T-cell (primary cell): Measurements from ENCODE around the gene OSBPL10. TPM values are rescaled to one million over a fixed set of nuclear protein-coding genes. Genes with fewer than 3 reads are reported as not detected.
"Not testable (repeated sequence)": the region's sequence is repeated elsewhere in the genome, so short reads cannot be mapped to it uniquely, and the experiment has no call there.

Source experiments
- ATAC-seq, 4 experiments: fragments of 200-7000 bp in 3 of 4; fragments of 150-1000 bp in 1 of 4; cut with Tn5 transposase; replicated peaks in 1 of 4; 1 replicate in 3 of 4; 2 replicates in 1 of 4; pipeline ENCODE4 v1.10.0; 2021; ENCODE audit warnings: moderate library complexity in 3 of 4, mild to moderate bottlenecking in 2 of 4, moderate number of reproducible peaks in 1 of 4
- CTCF ChIA-PET, 2 donors: fragments of 300-600 bp; sonication (Branson Sonifier 250); formaldehyde crosslinking; loops; one replicate each; lab custom pipeline; 2022; ENCODE audit warnings: antibody characterized with exemption in 2 of 2; lab: Charles Lee
- POLR2A ChIA-PET, 2 donors: fragments of 300-600 bp; sonication (Branson Sonifier 250); formaldehyde crosslinking; loops; one replicate each; lab custom pipeline; 2022; ENCODE audit warnings: antibody characterized with exemption in 2 of 2; lab: Charles Lee
- DNase-seq, 35 experiments: peaks; one replicate each; pipeline versions ENCODE4 v3.0.0 to v3.0.0-alpha.2; 2013 to 2023
- H3K27ac ChIP-seq: one replicate; pipeline ENCODE4 v1.5.1; 2013; ENCODE audit warnings: low read length
- H3K27me3 ChIP-seq, 2 experiments: replicated peaks in 1 of 2; 1 replicate in 1 of 2; 2 replicates in 1 of 2; pipeline versions ENCODE4 v1.6.1 to v1.7.0; 2013; ENCODE audit warnings: low read length in 1 of 2, mixed read lengths in 1 of 2; ENCODE audit not compliant: control insufficient read depth in 2 of 2, insufficient read depth in 2 of 2; ENCODE audit errors: extremely low read depth in 1 of 2
- H3K36me3 ChIP-seq, 2 donors: 1 replicate in 1 of 2; 2 replicates in 1 of 2; pipeline versions ENCODE4 v1.6.1 to v1.7.0; 2013; ENCODE audit warnings: low read length in 1 of 2; ENCODE audit not compliant: control insufficient read depth in 2 of 2, insufficient read depth in 1 of 2; ENCODE audit errors: extremely low read depth in 1 of 2
- H3K4me1 ChIP-seq, 2 experiments: 1 replicate in 1 of 2; 2 replicates in 1 of 2; pipeline versions ENCODE4 v1.6.1 to v1.7.0; 2013; ENCODE audit warnings: low read length in 2 of 2, mixed read lengths in 1 of 2; ENCODE audit not compliant: insufficient read depth in 2 of 2, control insufficient read depth in 1 of 2; ENCODE audit errors: extremely low read depth in 1 of 2
- H3K4me3 ChIP-seq, 2 donors: 1 replicate in 1 of 2; 2 replicates in 1 of 2; pipeline versions ENCODE4 v1.5.1 to v1.7.0; 2013; ENCODE audit warnings: mild to moderate bottlenecking in 2 of 2, low read length in 1 of 2, moderate library complexity in 1 of 2; ENCODE audit not compliant: control insufficient read depth in 1 of 2; ENCODE audit errors: extremely low read depth in 1 of 2
- H3K9me3 ChIP-seq: 2 replicates; pipeline ENCODE4 v1.7.0; 2013
- H3K27ac Mint-ChIP-seq, 2 donors: one replicate each; pipeline ENCODE4 v1.8.0; 2020 to 2021; ENCODE audit warnings: mild to moderate bottlenecking in 2 of 2, mixed read lengths in 2 of 2
- H3K27me3 Mint-ChIP-seq, 2 donors: one replicate each; pipeline ENCODE4 v1.8.0; 2021 to 2022; ENCODE audit warnings: mixed read lengths in 2 of 2
- H3K36me3 Mint-ChIP-seq: one replicate; pipeline ENCODE4 v1.8.0; 2021; ENCODE audit warnings: mixed read lengths
- H3K4me1 Mint-ChIP-seq, 3 donors: one replicate each; pipeline ENCODE4 v1.8.0; 2020 to 2022; ENCODE audit warnings: mixed read lengths in 3 of 3, mild to moderate bottlenecking in 1 of 3
- H3K4me3 Mint-ChIP-seq, 3 donors: one replicate each; pipeline ENCODE4 v1.8.0; 2020 to 2022; ENCODE audit warnings: mild to moderate bottlenecking in 3 of 3, mixed read lengths in 3 of 3, moderate library complexity in 3 of 3
- H3K9me3 Mint-ChIP-seq, 3 donors: one replicate each; pipeline ENCODE4 v1.8.0; 2020 to 2022; ENCODE audit warnings: mixed read lengths in 3 of 3
- WGBS: methylation state at CpG from one replicate; pipeline ENCODE4 v1.1.5; 2013; ENCODE audit warnings: missing lambda C conversion rate; ENCODE audit not compliant: insufficient coverage; 5-methylcytosine and 5-hydroxymethylcytosine counted together
- total RNA-seq, 35 experiments: library from RNA in 6 of 35; stranded (reverse) in 6 of 35; fragments of 120-200 nt in 1 of 35; gene quantifications; one replicate each; pipeline versions ENCODE4 v1.2.1 to v1.2.4 and lab custom pipeline; 2013 to 2026

Gene OSBPL10
- total RNA-seq, 5 donors from 2014 or later (not counting 1 experiment from before 2014, with no cell fraction given) = 0.77 to 10.4 (median 2.1) TPM

- Mint-ChIP-seq H3K9me3 (no peaks in the 10 kb centered on the region), H3K36me3 (no peaks in the 10 kb centered on the region), H3K4me1 (no peaks in the 10 kb centered on the region), H3K27me3 (no peaks in the 10 kb centered on the region), H3K27ac (no peak overlapping the region), H3K4me3 (no peak overlapping the region)
- Histone ChIP-seq H3K27ac (no peak overlapping the region), H3K27me3 (no peaks in the 10 kb centered on the region), H3K4me1 (no peaks in the 10 kb centered on the region), H3K9me3 (no peaks in the 10 kb centered on the region), H3K36me3 (no peaks in the 10 kb centered on the region), H3K4me3 (no peak overlapping the region)
- ChIA-PET POLR2A (interaction anchor here in 1 of 2 donors (0.6 kb wide), 1 partner anchor 63 kb away, joined by 3 read pairs; no protein-coding TSS in a partner anchor), CTCF (interaction anchor here in 1 of 2 donors (0.6 kb wide), 2 partner anchors 53 to 907 kb away, joined by 3 to 8 read pairs; no protein-coding TSS in a partner anchor)
- DNase-seq = peak in 24 of 35 experiments; percentile 4 to 46 (median 24)
- ATAC-seq = peak in 1 of 4 experiments; percentile 43
- no CpG with 5 or more reads among the region's 2 CpGs for WGBS
These were observed 285.6 kb downstream of the OSBPL10 start for GRCh38 chr3:31695280-31696008.

GRCh38 chr3:31693346-31693745 lies 287.7 kb downstream of the OSBPL10 start:
- Histone ChIP-seq H3K27ac (no peak overlapping the region), H3K4me1 (no peaks in the 10 kb centered on the region), H3K4me3 (no peak overlapping the region), H3K27me3 (no peaks in the 10 kb centered on the region), H3K9me3 (no peaks in the 10 kb centered on the region), H3K36me3 (no peaks in the 10 kb centered on the region)
- ChIA-PET POLR2A (no interaction called here), CTCF (interaction anchor here in 1 of 2 donors (0.8 kb wide), 1 partner anchor 231 kb away, joined by 3 read pairs; no protein-coding TSS in a partner anchor)
- H3K27ac Mint-ChIP-seq = no peak overlapping the region
- peaks cover 0 to 5% (median 5%) of the 10 kb centered on the region in 3 donors for H3K9me3 Mint-ChIP-seq
- no peaks in the 10 kb centered on the region for H3K27me3 Mint-ChIP-seq
- no peak for ATAC-seq
- H3K36me3 Mint-ChIP-seq = peaks cover 4% of the 10 kb centered on the region
- H3K4me3 Mint-ChIP-seq = no peak overlapping the region
- H3K4me1 Mint-ChIP-seq = peaks cover 0 to 3% (median under 1%) of the 10 kb centered on the region in 3 donors
- no CpG with 5 or more reads among the region's 5 CpGs for WGBS
- no peak for DNase-seq

DNA sequence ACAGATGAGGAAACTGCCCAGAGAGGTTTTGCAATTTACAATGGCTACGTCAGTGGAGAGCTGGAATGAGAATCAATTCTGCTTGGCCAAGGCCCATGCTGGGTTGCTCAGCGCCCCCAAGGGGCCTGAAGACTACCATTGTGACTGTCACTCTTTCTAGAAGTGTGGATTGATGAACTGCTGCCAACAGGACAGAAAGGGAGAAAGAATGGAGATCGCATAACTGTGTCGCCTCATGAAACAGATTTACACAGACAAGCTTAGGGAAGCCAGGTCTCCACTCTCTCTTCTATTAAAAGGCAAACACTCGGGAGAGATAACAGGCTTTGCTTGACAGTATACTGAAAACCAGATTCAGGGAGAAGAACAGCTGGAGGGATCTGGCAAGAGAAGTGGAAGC lies 288.3 kb downstream of the OSBPL10 start:
- Histone ChIP-seq H3K27me3 (no peaks in the 10 kb centered on the region), H3K4me3 (no peak overlapping the region), H3K36me3 (no peaks in the 10 kb centered on the region), H3K4me1 (no peaks in the 10 kb centered on the region), H3K27ac (no peak overlapping the region), H3K9me3 (no peaks in the 10 kb centered on the region)
- Mint-ChIP-seq H3K4me3 (no peak overlapping the region), H3K36me3 (peaks cover 4% of the 10 kb centered on the region), H3K4me1 (peaks cover 0 to 6% (median 3%) of the 10 kb centered on the region in 3 donors), H3K27ac (no peak overlapping the region), H3K27me3 (no peaks in the 10 kb centered on the region), H3K9me3 (peaks cover 0 to 5% (median 5%) of the 10 kb centered on the region in 3 donors)
- DNase-seq (no peak), ATAC-seq (no peak)
- ChIA-PET POLR2A (no interaction called here), CTCF (interaction anchor here in 1 of 2 donors (0.8 kb wide), 1 partner anchor 231 kb away, joined by 3 read pairs; no protein-coding TSS in a partner anchor)
- WGBS = 60% methylated on average over 1 of the region's 5 CpGs

GRCh38 chr3:31690771-31691170 lies 290.3 kb downstream of the OSBPL10 start:
- 83% methylated on average over 1 of the region's 3 CpGs for WGBS
- POLR2A ChIA-PET = no interaction called here
- ATAC-seq (no peak), DNase-seq (no peak)
- no peak overlapping the region for H3K4me3 Mint-ChIP-seq
- H3K36me3 ChIP-seq = no peaks in the 10 kb centered on the region
- CTCF ChIA-PET = no interaction called here
- peaks cover 4% of the 10 kb centered on the region for H3K36me3 Mint-ChIP-seq
- H3K27ac Mint-ChIP-seq = no peak overlapping the region
- H3K27ac ChIP-seq = no peak overlapping the region
- peaks cover 0 to 6% (median 3%) of the 10 kb centered on the region in 3 donors for H3K4me1 Mint-ChIP-seq
- H3K9me3 Mint-ChIP-seq = peaks cover 0 to 5% (median 5%) of the 10 kb centered on the region in 3 donors
- H3K4me3 ChIP-seq = no peak overlapping the region
- no peaks in the 10 kb centered on the region for H3K27me3 ChIP-seq
- H3K27me3 Mint-ChIP-seq = no peaks in the 10 kb centered on the region
- no peaks in the 10 kb centered on the region for H3K9me3 ChIP-seq
- H3K4me1 ChIP-seq = no peaks in the 10 kb centered on the region

- H3K4me1 Mint-ChIP-seq = not testable (repeated sequence)
These were observed 291.5 kb downstream of the OSBPL10 start for GRCh38 chr3:31689523-31689922.

GRCh38 chr3:31688984-31689383 lies 292.1 kb downstream of the OSBPL10 start:
- no CpG with 5 or more reads among the region's 1 CpG for WGBS
- H3K36me3 Mint-ChIP-seq = peaks cover 4% of the 10 kb centered on the region

More at GRCh38 chr3:31689523-31689922, 291.5 kb downstream of the OSBPL10 start:
- H3K27ac ChIP-seq, CTCF ChIA-PET, H3K4me1 ChIP-seq, H3K9me3 Mint-ChIP-seq, H3K27me3 ChIP-seq, H3K36me3 Mint-ChIP-seq, H3K4me3 Mint-ChIP-seq, H3K27ac Mint-ChIP-seq, H3K9me3 ChIP-seq, ATAC-seq, DNase-seq, POLR2A ChIA-PET, H3K36me3 ChIP-seq, H3K27me3 Mint-ChIP-seq, H3K4me3 ChIP-seq: not testable (repeated sequence)
- WGBS = no CpG with 5 or more reads among the region's 4 CpGs

More at GRCh38 chr3:31688984-31689383, 292.1 kb downstream of the OSBPL10 start:
- ATAC-seq (no peak), DNase-seq (no peak)
- ChIA-PET CTCF (no interaction called here), POLR2A (no interaction called here)
- peaks cover 0 to 5% (median 5%) of the 10 kb centered on the region in 3 donors for H3K9me3 Mint-ChIP-seq
- H3K4me1 Mint-ChIP-seq = peaks cover 0 to 6% (median 3%) of the 10 kb centered on the region in 3 donors
- Histone ChIP-seq H3K4me1 (no peaks in the 10 kb centered on the region), H3K36me3 (no peaks in the 10 kb centered on the region), H3K4me3 (no peak overlapping the region), H3K27me3 (no peaks in the 10 kb centered on the region), H3K9me3 (no peaks in the 10 kb centered on the region), H3K27ac (no peak overlapping the region)
- no peak overlapping the region for H3K4me3 Mint-ChIP-seq
- peaks cover 0 to under 1% of the 10 kb centered on the region in 2 donors for H3K27me3 Mint-ChIP-seq
- no peak overlapping the region for H3K27ac Mint-ChIP-seq
